Activated CD8-positive, alpha-beta T cell treated with anti-CD3 and anti-CD28 coated beads for 36 hours (primary cell): ENCODE measurements around the gene ASTN2. TPM values are rescaled to one million over a fixed set of nuclear protein-coding genes. Genes with fewer than 3 reads are reported as not detected.

Source experiments
- ATAC-seq: fragments of 200-7000 bp; cut with Tn5 transposase; one replicate; pipeline ENCODE4 v1.10.0; 2021; ENCODE audit warnings: mild to moderate bottlenecking, moderate library complexity
- CTCF ChIA-PET: fragments of 350-600 bp; sonication (Branson Sonifier 250); formaldehyde crosslinking; loops from one replicate; lab custom pipeline; 2021; ENCODE audit warnings: antibody characterized with exemption; lab: Charles Lee
- POLR2A ChIA-PET: fragments of 350-600 bp; sonication (Branson Sonifier 250); formaldehyde crosslinking; loops from one replicate; lab custom pipeline; 2021; ENCODE audit warnings: antibody characterized with exemption; lab: Charles Lee
- DNase-seq: peaks from one replicate; pipeline ENCODE4 v3.0.0-alpha.2; 2020
- H3K27ac Mint-ChIP-seq: one replicate; pipeline ENCODE4 v1.8.0; 2021; ENCODE audit warnings: mild to moderate bottlenecking, mixed read lengths
- H3K27me3 Mint-ChIP-seq: one replicate; pipeline ENCODE4 v1.8.0; 2021; ENCODE audit warnings: mixed read lengths
- H3K36me3 Mint-ChIP-seq: one replicate; pipeline ENCODE4 v1.8.0; 2021; ENCODE audit warnings: low read depth, mixed read lengths
- H3K4me1 Mint-ChIP-seq: one replicate; pipeline ENCODE4 v1.8.0; 2021; ENCODE audit warnings: low read depth, mixed read lengths
- H3K4me3 Mint-ChIP-seq: one replicate; pipeline ENCODE4 v1.8.0; 2021; ENCODE audit warnings: mild to moderate bottlenecking, moderate library complexity, mixed read lengths
- H3K9me3 Mint-ChIP-seq: one replicate; pipeline ENCODE4 v1.8.0; 2021; ENCODE audit warnings: mixed read lengths
- CTCF ChIP-seq: fragments of 200-600 bp; IDR thresholded peaks from one replicate; pipeline ENCODE4 v1.8.0; 2022; ENCODE audit warnings: antibody characterized with exemption, mild to moderate bottlenecking
- intact Hi-C: fragments of 100-400 bp; cut with micrococcal nuclease; formaldehyde crosslinking; loops from one replicate; pipeline ENCODE4 v1.10.0; 2022
- total RNA-seq, 2 experiments: library from RNA; stranded (reverse); gene quantifications; one replicate each; pipeline ENCODE4 v1.2.3, GENCODE V29; 2021

The ASTN2 gene
- total RNA-seq, 2 experiments from 2014 or later = 5.2 to 5.7 TPM

- CTCF ChIA-PET = no interaction called here
- no peak overlapping the region for H3K4me3 Mint-ChIP-seq
- no peaks in the 10 kb centered on the region for H3K27me3 Mint-ChIP-seq
- DNase-seq = no peak
- H3K9me3 Mint-ChIP-seq = no peaks in the 10 kb centered on the region
- intact Hi-C loops = no loop called here
- no peak for ATAC-seq
- TF ChIP-seq CTCF = no peak
- POLR2A ChIA-PET = no interaction called here
- no peaks in the 10 kb centered on the region for H3K4me1 Mint-ChIP-seq
- no peak overlapping the region for H3K27ac Mint-ChIP-seq
- peaks cover 2% of the 10 kb centered on the region for H3K36me3 Mint-ChIP-seq
These were observed 1000.5 kb downstream of the ASTN2 start for GRCh38 chr9:116414374-116414773.

- TF ChIP-seq CTCF = no peak
- no peaks in the 10 kb centered on the region for H3K36me3 Mint-ChIP-seq
- intact Hi-C loops = no loop called here
- ChIA-PET POLR2A (no interaction called here), CTCF (no interaction called here)
- DNase-seq (no peak), ATAC-seq (no peak)
- H3K27me3 Mint-ChIP-seq = no peaks in the 10 kb centered on the region
- no peaks in the 10 kb centered on the region for H3K4me1 Mint-ChIP-seq
- no peak overlapping the region for H3K4me3 Mint-ChIP-seq
- no peaks in the 10 kb centered on the region for H3K9me3 Mint-ChIP-seq
- H3K27ac Mint-ChIP-seq = no peak overlapping the region
These were observed 1003.4 kb downstream of the ASTN2 start for GRCh38 chr9:116411506-116411905.

- H3K36me3 Mint-ChIP-seq = no peaks in the 10 kb centered on the region
- H3K4me3 Mint-ChIP-seq = no peak overlapping the region
- TF ChIP-seq CTCF = no peak
- ATAC-seq (no peak), DNase-seq (no peak)
- H3K27ac Mint-ChIP-seq = no peak overlapping the region
- intact Hi-C loops = no loop called here
- H3K27me3 Mint-ChIP-seq = no peaks in the 10 kb centered on the region
- POLR2A ChIA-PET = no interaction called here
- no peaks in the 10 kb centered on the region for H3K4me1 Mint-ChIP-seq
- CTCF ChIA-PET = no interaction called here
- H3K9me3 Mint-ChIP-seq = no peaks in the 10 kb centered on the region
These were observed 1005.2 kb downstream of the ASTN2 start for GRCh38 chr9:116409638-116410037.

- Mint-ChIP-seq H3K27ac (no peak overlapping the region), H3K4me3 (no peak overlapping the region), H3K27me3 (no peaks in the 10 kb centered on the region), H3K9me3 (no peaks in the 10 kb centered on the region), H3K36me3 (no peaks in the 10 kb centered on the region), H3K4me1 (no peaks in the 10 kb centered on the region)
- POLR2A ChIA-PET = no interaction called here
- ATAC-seq (no peak), DNase-seq (no peak)
- CTCF ChIA-PET = no interaction called here
- TF ChIP-seq CTCF = no peak
- intact Hi-C loops = no loop called here
These were observed 1005.7 kb downstream of the ASTN2 start for GRCh38 chr9:116409129-116409528.

- intact Hi-C loops = no loop called here
- no peaks in the 10 kb centered on the region for H3K4me1 Mint-ChIP-seq
- H3K27ac Mint-ChIP-seq = no peak overlapping the region
- H3K36me3 Mint-ChIP-seq = no peaks in the 10 kb centered on the region
- TF ChIP-seq CTCF = no peak
- ChIA-PET POLR2A (no interaction called here), CTCF (no interaction called here)
- no peak for DNase-seq
- no peaks in the 10 kb centered on the region for H3K27me3 Mint-ChIP-seq
- ATAC-seq = no peak
- H3K4me3 Mint-ChIP-seq = no peak overlapping the region
- H3K9me3 Mint-ChIP-seq = no peaks in the 10 kb centered on the region
These were observed 1008.4 kb downstream of the ASTN2 start for GRCh38 chr9:116406469-116406868.
